Mammary epithelial cell (primary cell): ENCODE measurements around the gene RABGAP1L.

Experiments
- CTCF ChIP-seq, 2 donors: IDR thresholded peaks in 1 of 2; conservative IDR thresholded peaks in 1 of 2; 2 replicates each; pipeline ENCODE4 v1.5.1; 2011 to 2012; ENCODE audit warnings: inconsistent platforms in 2 of 2, low read length in 2 of 2, mild to moderate bottlenecking in 2 of 2, control low read depth in 1 of 2, low read depth in 1 of 2; ENCODE audit not compliant: insufficient read depth in 1 of 2; ENCODE audit errors: extremely low read depth in 1 of 2
- EZH2 ChIP-seq: IDR thresholded peaks from 2 replicates; pipeline ENCODE4 v1.6.1; 2012; ENCODE audit warnings: low read length, inconsistent platforms, borderline replicate concordance

GRCh38 chr1:174949645-174950044 lies 790.3 kb downstream of the RABGAP1L start:
- TF ChIP-seq CTCF (conservative IDR thresholded peaks at IDR 0.05 in 1 of 2, IDR thresholded peaks at IDR 0.05 in 1 of 2; ENCODE audit: extremely low read depth in 1 of 2, insufficient read depth in 1 of 2, low read depth in 1 of 2, low read length in 2 of 2) (no peak), EZH2 (no peak)
